Activated T-cell treated with anti-CD3 and anti-CD28 coated beads for 48 hours (primary cell): ENCODE measurements around the gene PPP1R3D.
"Not testable (repeated sequence)": the region's sequence is repeated elsewhere in the genome, so short reads cannot be mapped to it uniquely, and the experiment has no call there.

Experiments used
- DNase-seq: peaks from one replicate; pipeline ENCODE4 v3.0.0-alpha.2; 2020; ENCODE audit warnings: low read depth

PPP1R3D gene

GRCh38 chr20:59925359-59925758 lies 14.7 kb downstream of the PPP1R3D start:
- no peak for DNase-seq

GRCh38 chr20:59923514-59923913 lies 16.6 kb downstream of the PPP1R3D start:
- no peak for DNase-seq

GRCh38 chr20:59920944-59921343 lies 19.2 kb downstream of the PPP1R3D start:
- no peak for DNase-seq

GRCh38 chr20:59912609-59913008 lies 27.5 kb downstream of the PPP1R3D start:
- no peak for DNase-seq

GRCh38 chr20:59911041-59911440 lies 29.1 kb downstream of the PPP1R3D start:
- DNase-seq = no peak

DNA sequence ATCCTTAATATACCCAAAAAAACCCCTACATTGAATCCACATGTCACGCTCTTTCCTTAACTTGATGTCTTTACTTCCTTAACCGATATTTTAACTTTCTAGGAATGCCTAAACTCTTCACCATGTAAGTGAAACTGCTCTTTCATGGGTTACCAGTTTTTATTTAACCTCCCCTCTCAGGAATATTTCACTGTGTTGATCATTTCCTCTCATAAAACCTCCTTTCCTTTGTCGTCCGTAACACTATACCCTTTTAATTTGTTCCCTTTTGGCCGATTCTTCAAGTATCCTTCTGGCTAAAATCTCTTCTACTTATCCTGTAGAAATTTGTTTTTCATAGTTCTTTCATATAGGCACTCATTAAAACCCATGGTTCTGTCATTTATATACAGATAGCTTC lies 31.2 kb downstream of the PPP1R3D start:
- no peak for DNase-seq

DNA sequence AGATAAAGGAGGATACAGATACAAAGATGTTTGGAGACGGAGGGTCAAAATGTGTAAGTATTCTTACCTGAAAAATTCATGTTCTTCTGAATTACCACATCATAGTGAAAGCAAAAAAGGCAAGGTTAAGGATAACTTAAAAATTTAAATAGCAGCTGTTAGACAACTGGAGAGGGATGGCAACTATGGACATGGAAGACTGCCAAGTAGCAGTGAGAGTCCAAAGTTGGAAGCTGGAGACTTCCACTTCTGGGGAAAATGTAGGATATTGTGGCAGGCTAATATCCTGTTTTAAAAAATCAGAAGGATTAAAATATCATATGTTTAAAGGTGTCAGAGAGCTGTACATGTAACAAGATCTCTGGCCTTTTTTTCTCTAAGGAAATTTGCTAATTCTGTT lies 36.5 kb downstream of the PPP1R3D start:
- no peak for DNase-seq

- DNase-seq = no peak
Observed at GRCh38 chr20:59902470-59902869, 37.6 kb downstream of the PPP1R3D start.

- DNase-seq = no peak
Observed at GRCh38 chr20:59895908-59896307, 44.2 kb downstream of the PPP1R3D start.

DNA sequence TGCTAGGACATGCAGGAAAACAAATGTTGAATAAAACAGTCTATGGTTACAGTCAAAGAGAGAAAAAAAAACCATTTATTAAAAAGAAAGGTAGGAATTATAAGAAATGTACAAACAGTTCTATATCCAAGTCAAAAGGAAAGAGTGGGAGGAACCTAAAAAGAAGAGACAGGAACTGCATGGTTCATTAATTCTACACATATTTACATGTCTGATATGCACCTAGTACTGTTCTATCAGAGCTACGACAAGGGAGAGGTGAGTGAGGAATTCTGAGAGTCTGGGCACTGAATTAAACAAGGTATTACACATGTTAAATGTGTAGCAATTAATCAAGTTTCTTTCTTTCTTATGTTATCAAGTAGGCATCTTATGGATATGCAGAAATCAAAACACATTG lies 48.5 kb downstream of the PPP1R3D start:
- DNase-seq = no peak

- not testable (repeated sequence) for DNase-seq
Observed at GRCh38 chr20:59890035-59890434, 50.1 kb downstream of the PPP1R3D start.

DNA sequence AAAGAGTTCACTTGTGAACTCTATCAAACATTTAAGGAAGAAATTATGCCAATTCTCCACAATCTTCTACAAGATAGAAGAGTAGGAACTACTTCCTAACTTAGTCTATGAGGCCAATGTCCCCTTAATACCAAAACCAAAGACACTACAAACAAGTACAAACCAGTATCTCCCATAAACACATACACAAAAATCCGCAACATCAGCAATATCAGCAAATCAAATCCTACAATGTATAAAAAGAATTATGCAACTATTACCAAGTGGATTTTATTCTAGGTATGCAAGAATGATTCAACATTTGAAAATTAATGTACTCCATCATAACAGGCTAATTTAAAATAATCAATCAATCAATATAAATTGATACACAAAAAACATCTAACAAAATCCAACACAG lies 52.1 kb downstream of the PPP1R3D start:
- DNase-seq = no peak
